ENCODE measurements around the gene C1QB.

C1QB gene, protein sequence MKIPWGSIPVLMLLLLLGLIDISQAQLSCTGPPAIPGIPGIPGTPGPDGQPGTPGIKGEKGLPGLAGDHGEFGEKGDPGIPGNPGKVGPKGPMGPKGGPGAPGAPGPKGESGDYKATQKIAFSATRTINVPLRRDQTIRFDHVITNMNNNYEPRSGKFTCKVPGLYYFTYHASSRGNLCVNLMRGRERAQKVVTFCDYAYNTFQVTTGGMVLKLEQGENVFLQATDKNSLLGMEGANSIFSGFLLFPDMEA

DNA sequence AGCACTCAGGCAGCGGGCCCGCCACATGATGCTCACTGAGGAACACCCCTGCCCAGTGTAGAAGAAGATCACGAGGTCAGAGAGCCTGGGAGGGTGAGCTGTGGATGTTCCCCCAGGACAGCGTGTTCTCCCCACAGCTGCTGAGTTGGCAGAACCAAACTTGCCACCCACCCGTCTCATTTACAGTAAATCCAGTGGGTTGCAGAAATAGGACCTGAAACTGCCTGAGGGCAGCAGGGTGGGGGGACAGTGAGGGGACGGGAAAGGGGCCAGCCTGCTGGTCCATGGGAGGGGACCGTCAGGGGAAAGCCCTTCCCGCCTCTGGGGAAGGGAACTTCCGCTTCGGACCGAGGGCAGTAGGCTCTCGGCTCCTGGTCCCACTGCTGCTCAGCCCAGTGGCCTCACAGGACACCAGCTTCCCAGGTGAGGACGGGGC is at the start of gene C1QB:
Gene C1QB, plus strand, starts transcription at position 356 of the 436 bp plus-strand sequence. CDS start 6,227 bp downstream, outside the sequence.
- no peak for DNase-seq (ENCODE audit: low read depth)

DNA sequence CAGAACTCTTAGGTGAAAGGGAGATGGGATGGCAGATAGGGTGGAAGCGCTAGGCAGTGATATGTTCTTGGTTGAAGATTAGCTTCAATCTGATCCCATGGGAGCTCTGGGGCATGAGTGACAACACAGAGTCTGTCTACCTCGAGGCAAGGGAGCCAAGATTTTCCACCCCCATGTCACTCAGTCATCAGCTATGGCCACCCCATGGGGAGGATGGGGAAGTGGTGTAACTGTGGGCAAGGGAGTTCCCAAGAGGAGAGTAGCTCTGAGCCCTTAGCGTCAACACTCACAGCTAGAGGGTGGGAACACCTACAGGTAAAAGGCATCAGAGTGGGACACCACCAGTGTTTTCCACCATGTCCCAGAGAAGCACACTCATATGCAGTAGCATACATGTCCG is 46.9 kb upstream of the C1QB start:
- no peak for DNase-seq (ENCODE audit: low read depth)

- no peak for DNase-seq (ENCODE audit: low read depth)
These were observed 45.9 kb upstream of the C1QB start for GRCh38 chr1:22607154-22607553.

DNA sequence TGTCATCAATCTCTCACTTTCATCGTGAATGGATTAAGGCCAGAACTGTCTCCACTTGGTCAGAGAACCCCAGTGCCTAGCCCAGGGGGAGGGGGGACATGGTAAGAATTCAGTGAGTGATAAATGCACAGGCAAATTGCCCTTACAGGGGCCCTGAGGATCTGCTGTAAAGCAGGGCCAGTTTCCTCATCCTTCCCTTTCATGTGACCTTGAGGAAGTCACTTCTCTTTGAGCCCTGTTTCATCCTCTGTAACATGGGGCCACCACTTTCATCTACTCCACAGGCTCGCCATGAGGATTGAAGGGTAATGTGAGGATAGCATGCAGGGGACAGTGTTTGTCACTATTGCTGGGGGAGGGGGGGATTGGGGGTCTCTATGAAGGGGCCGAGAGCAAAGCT is 44.7 kb upstream of the C1QB start:
- no peak for DNase-seq (ENCODE audit: low read depth)

DNA sequence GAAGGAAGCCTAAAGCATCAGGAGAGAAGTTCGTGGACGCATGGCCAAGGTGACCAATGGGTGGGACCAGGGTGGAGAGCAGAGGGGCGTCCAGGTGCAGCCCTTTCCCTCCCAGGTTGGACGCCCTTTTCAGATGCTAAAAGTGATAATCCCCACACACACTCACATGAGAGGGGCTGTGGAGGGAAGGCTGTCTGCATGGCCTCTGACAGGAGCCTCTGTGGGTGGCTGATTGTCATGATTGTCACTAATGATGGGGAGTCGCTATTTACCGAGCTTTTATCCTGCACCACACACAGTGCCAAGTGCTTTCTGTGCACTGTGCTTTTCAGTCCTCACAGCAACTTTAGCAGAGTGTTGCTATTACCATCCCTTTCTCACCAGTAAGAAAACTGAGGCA is 43.7 kb upstream of the C1QB start:
- DNase-seq (ENCODE audit: low read depth), result no peak

DNA sequence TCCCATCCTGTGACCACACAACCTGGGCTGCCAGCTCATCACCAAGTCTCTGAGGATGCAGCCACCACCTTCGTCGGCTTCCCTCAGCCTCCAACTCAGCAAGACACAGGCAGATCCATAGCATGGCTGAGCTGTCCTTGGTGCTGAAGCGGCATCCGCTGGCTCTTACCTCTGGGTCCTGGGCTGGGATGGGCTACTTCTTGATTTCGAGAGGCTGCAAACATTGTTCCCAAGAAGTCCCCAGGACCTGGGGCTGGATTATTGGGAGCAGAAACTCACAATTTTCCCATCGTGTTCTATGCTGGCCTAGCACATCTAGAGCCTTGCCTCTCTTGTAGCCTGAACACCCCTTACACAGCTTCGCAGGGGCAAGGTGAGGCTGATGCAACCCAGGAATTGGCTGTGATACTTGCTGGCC is 41.5 kb upstream of the C1QB start:
- DNase-seq (ENCODE audit: low read depth), result no peak

DNA sequence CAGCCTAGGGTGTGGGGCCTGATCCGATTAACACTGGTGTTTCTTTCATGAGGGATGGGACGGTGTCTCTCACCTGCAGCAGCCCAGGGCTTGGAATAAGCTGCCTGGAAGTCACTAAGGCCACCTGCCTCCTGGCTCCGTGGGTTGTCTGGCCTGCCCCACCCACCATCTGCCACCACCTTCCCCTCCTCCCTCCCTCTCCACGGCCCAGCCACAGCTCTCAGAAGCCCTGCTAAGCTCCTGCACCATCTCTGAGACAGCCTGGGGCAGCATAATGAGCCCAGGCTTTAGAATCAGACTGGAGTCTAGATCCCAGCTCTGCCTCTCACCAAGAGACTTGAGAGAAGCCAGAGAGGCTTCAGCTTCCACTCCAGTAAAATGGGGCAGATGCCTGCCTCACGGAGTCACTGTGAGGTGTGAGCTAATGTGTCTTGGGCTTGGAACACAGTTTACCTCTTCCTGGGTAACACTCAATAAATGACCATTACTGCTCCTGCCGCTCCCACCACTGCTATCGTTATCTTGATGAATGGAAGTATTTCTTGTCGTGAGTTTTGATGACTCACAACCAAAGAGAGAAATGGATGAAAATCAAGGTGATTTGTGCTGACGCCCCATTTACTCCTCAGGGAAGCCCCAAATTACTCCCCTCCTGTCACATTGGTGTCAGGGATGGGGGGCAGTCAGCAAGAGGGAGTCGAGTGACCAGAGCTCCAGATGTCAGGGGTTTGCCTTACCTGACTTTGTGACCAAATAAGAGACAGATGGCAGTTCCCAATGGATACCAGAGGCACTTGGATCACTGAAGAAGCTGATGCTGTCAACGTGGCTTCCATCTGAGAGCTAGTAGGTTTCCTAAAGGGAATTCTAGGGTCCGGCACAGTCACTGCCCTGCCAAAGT is 40.1 kb upstream of the C1QB start:
- DNase-seq (ENCODE audit: low read depth), result no peak

DNA sequence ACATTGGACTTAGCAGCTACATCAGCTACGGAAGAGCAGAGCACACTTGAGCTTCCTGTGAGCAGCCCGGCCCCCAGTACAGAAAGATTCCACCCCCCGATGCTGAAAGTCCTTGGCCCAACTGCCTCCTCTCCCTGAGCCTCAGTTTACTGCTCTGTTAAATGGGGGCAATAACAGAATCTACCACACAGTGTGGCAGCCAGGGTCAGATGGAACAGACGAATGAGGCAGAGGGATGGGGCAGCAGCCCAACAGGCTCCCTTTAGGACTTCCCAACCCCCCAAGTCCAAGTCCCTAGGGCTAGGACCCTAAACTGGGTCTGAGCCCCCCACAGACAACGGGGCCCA is 39.5 kb upstream of the C1QB start:
- DNase-seq (ENCODE audit: low read depth), result no peak

- no peak for DNase-seq (ENCODE audit: low read depth)
These were observed 39.1 kb upstream of the C1QB start for GRCh38 chr1:22613951-22614350.

GRCh38 chr1:22615886-22616285 is 37.1 kb upstream of the C1QB start:
- DNase-seq (ENCODE audit: low read depth), result no peak

GRCh38 chr1:22616571-22616970 is 36.5 kb upstream of the C1QB start:
- no peak for DNase-seq (ENCODE audit: low read depth)

- DNase-seq (ENCODE audit: low read depth), result no peak
These were observed 35.0 kb upstream of the C1QB start for GRCh38 chr1:22618056-22618455.

DNA sequence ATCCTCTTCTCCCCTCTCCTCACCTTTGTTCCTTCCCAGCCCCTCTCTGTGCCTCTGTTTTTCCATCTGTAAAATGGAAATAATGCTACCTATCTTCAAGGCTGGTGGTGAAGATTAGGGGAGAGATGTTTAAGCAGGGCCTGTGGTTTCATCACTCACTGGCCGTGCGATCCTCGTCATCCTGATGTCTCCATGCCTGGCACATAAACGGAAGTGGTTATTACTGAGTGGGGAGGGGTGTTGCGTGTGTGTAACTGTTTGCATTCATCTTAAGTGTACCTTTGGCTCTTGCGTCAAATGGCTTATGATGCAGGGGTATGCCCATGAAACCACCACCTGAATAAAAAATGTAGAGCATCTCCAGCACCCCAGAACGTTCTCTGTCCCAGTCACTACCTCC is 33.8 kb upstream of the C1QB start:
- DNase-seq (ENCODE audit: low read depth), result no peak

- DNase-seq (ENCODE audit: low read depth), result no peak
These were observed 33.2 kb upstream of the C1QB start for GRCh38 chr1:22619798-22620197.

DNA sequence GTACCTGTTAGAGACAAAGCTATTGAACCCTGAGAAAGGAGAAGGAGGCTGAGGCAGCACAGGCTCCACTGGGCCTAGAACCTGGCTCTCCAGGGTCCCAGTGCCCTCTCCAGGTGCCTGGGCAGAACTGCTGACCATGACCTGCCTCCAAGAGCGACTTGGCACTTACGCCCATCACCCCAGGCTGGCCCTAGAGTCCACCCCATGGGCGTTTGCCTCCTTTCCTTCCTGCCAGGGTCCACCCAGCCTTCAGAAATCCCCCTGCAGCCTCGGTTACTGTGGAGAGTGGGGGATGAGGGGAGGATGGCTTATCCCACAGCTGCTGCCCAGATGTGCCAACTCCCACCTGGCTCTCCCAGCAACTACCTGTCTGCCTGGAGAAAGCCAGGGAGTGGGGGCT is 31.3 kb upstream of the C1QB start:
- no peak for DNase-seq (ENCODE audit: low read depth)

GRCh38 chr1:22625262-22625925 is 27.6 kb upstream of the C1QB start:
- no peak for DNase-seq (ENCODE audit: low read depth)

- no peak for DNase-seq (ENCODE audit: low read depth)
These were observed 26.5 kb upstream of the C1QB start for GRCh38 chr1:22626237-22627157.

DNA sequence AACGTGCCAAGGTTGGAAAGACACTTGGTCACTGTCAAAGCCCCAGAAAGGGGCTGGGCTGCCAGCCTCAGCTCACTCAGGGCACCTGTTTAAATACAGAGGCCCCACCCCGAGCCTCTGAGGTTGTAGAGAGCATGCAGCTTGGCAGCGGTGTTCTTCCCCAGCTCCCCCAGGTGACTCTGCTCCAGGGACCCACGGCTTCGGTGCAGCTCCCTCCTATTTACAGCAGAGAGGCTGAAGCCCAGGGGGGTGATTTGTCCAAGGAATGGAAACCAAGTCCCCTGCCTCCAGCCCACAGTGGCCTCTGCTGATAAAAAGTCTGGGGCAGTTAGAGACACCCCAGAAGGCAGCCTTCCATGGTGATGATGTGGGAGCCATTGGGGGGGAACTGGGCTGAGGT is 25.7 kb upstream of the C1QB start:
- DNase-seq (ENCODE audit: low read depth), result no peak

DNA sequence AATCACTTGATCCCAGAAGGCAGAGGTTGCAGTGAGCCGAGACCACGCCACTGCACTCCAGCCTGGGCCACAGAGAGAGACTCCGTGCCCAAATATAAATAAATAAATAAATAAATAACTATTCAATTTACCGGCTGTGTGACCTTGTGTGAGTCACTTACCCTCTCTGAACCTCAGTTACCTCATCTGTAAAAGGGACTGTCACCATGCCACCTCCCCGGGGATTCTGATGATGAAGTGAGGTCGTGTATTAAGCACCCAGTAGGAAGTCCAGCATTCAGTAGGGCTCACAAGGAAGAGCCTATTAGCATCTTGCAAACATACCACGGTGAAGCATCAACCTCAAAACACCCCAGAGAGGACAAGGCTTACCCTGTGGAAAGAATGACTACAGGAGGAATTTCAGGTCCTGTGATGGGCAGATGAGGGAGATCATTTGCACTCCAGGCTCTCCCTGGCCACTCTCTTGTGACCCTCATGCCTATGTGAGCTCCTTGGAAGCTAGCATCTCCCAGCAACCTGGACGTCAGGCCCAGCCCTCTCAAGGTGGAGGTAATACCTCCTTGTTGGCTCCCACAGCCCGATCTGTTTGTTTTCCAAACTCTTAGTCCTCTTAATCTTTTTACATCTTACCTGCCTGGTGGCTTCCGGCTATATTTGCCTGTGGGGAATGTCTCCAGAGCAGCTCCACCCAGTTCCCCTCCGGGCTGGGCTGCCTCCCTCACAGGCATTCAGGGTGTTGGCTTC is 24.2 kb upstream of the C1QB start:
- no peak for DNase-seq (ENCODE audit: low read depth)

- no peak for DNase-seq (ENCODE audit: low read depth)
These were observed 23.1 kb upstream of the C1QB start for GRCh38 chr1:22629886-22630285.
